Caco-2 (cell line): Measurements from ENCODE around the gene CTR9. TPM values are rescaled to one million over a fixed set of nuclear protein-coding genes. Genes with fewer than 3 reads are reported as not detected.

Experiments
- BruUV-seq: library from RNA; stranded (reverse); fragments of 400-500 nt; replicated peaks from 2 replicates; lab custom pipeline; 2021; lab: Mats Ljungman, UMichigan
- CTCF ChIA-PET: fragments of 300-600 bp; sonication (Branson Sonifier 250); formaldehyde crosslinking; loops from one replicate; lab custom pipeline; 2022; ENCODE audit warnings: antibody characterized with exemption; lab: Charles Lee
- POLR2A ChIA-PET: fragments of 300-600 bp; sonication (Branson Sonifier 250); formaldehyde crosslinking; loops from one replicate; lab custom pipeline; 2022; ENCODE audit warnings: antibody characterized with exemption; lab: Charles Lee
- DNase-seq, 2 experiments: peaks; one replicate each; pipeline versions ENCODE4 v3.0.0 to v3.0.0-alpha.2; 2020 to 2022
- H3K27me3 ChIP-seq: replicated peaks from 2 replicates; pipeline ENCODE4 v1.6.0; 2011; ENCODE audit warnings: low read length; ENCODE audit not compliant: control insufficient read depth, insufficient read depth
- H3K36me3 ChIP-seq: 2 replicates; pipeline ENCODE4 v1.5.1; 2011; ENCODE audit warnings: low read length; ENCODE audit not compliant: control insufficient read depth, insufficient read depth
- H3K4me1 ChIP-seq: fragments of 250-450 bp; sonication (Bioruptor Pico); 2 replicates; pipeline ENCODE4 v1.5.1; 2020; ENCODE audit warnings: mild to moderate bottlenecking
- H3K4me3 ChIP-seq: 2 replicates; pipeline ENCODE4 v1.5.1; 2011; ENCODE audit warnings: low read depth, mild to moderate bottlenecking, control low read depth, low read length
- H3K9me3 ChIP-seq: fragments of 250-450 bp; sonication (Bioruptor Pico); 2 replicates; pipeline ENCODE4 v1.5.1; 2020; ENCODE audit warnings: mild to moderate bottlenecking, moderate library complexity
- H3K27ac Mint-ChIP-seq: one replicate; pipeline ENCODE4 v1.8.0; 2022; ENCODE audit warnings: mixed read lengths; ENCODE audit not compliant: unreplicated experiment
- H3K27me3 Mint-ChIP-seq: one replicate; pipeline ENCODE4 v1.8.0; 2022; ENCODE audit warnings: mixed read lengths; ENCODE audit not compliant: insufficient read depth, unreplicated experiment
- H3K36me3 Mint-ChIP-seq: one replicate; pipeline ENCODE4 v1.8.0; 2022; ENCODE audit warnings: mild to moderate bottlenecking, mixed read lengths; ENCODE audit not compliant: insufficient read depth, unreplicated experiment
- H3K4me1 Mint-ChIP-seq: one replicate; pipeline ENCODE4 v1.8.0; 2022; ENCODE audit warnings: low read depth, mixed read lengths; ENCODE audit not compliant: unreplicated experiment
- H3K4me3 Mint-ChIP-seq: one replicate; pipeline ENCODE4 v1.8.0; 2022; ENCODE audit warnings: mild to moderate bottlenecking, moderate library complexity, mixed read lengths; ENCODE audit not compliant: unreplicated experiment
- H3K9me3 Mint-ChIP-seq: one replicate; pipeline ENCODE4 v1.8.0; 2022; ENCODE audit warnings: mixed read lengths; ENCODE audit not compliant: unreplicated experiment
- CTCF ChIP-seq, 2 experiments: fragments of 200-600 bp in 1 of 2; IDR thresholded peaks; 1 replicate in 1 of 2; 2 replicates in 1 of 2; pipeline versions ENCODE4 v1.5.1 to v1.8.0; 2011 to 2022; ENCODE audit warnings: antibody characterized with exemption in 1 of 2, control low read depth in 1 of 2, inconsistent platforms in 1 of 2, low read depth in 1 of 2, low read length in 1 of 2, mild to moderate bottlenecking in 1 of 2, moderate library complexity in 1 of 2; ENCODE audit not compliant: insufficient read depth in 1 of 2, severe bottlenecking in 1 of 2, unreplicated experiment in 1 of 2
- intact Hi-C: fragments of 100-400 bp; cut with micrococcal nuclease; formaldehyde crosslinking; loops from one replicate; pipeline ENCODE4 v1.10.0; 2022; ENCODE audit not compliant: unreplicated experiment
- total RNA-seq: library from RNA; stranded (reverse); gene quantifications from 2 replicates; pipeline ENCODE4 v1.2.3, GENCODE V29; 2022

Gene CTR9
- total RNA-seq, 1 experiment from 2014 or later, result 54.0 TPM

DNA sequence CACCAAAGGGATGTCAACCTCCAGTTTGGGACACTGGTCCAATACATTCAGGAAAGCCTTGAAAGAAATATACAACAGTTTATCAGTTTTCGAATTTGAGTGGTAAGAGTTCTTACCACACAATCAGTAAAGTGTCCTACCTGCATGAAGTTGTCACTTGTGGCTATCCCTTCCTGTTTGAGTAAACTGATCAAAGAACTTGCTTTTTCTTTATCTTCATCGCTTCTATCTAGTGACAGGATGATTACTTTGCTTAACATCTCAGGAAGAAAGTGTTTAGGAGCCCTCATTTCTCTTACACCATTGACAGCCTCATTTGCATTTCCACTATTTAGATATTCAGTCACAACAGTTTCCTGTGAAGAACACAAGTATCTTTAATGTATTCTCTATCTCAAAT is 49.2 kb downstream of the CTR9 start:
- TSS peak; percentile 16 for BruUV-seq
- no peak overlapping the region for H3K4me3 Mint-ChIP-seq
- Histone ChIP-seq H3K4me1 (no peaks in the 10 kb centered on the region), H3K36me3 (peaks cover 10% of the 10 kb centered on the region), H3K4me3 (no peak overlapping the region), H3K27me3 (no peaks in the 10 kb centered on the region), H3K9me3 (no peaks in the 10 kb centered on the region)
- CTCF ChIA-PET, result no interaction called here
- no peaks in the 10 kb centered on the region for H3K27me3 Mint-ChIP-seq
- peaks cover 99% of the 10 kb centered on the region for H3K36me3 Mint-ChIP-seq
- POLR2A ChIA-PET, result interaction anchor here (5.6 kb wide), 1 partner anchor 9 kb away, joined by 49 read pairs; the partner anchor contains the start of gene EIF4G2
- H3K9me3 Mint-ChIP-seq, result no peaks in the 10 kb centered on the region
- H3K27ac Mint-ChIP-seq, result no peak overlapping the region
- intact Hi-C loops, result no loop called here
- no peak for DNase-seq
- H3K4me1 Mint-ChIP-seq, result no peaks in the 10 kb centered on the region
- no peak for TF ChIP-seq CTCF (IDR thresholded peaks at IDR 0.05; ENCODE audit: insufficient read depth in 1 of 2, low read depth in 1 of 2, low read length in 1 of 2, severe bottlenecking in 1 of 2, unreplicated experiment in 1 of 2)

DNA sequence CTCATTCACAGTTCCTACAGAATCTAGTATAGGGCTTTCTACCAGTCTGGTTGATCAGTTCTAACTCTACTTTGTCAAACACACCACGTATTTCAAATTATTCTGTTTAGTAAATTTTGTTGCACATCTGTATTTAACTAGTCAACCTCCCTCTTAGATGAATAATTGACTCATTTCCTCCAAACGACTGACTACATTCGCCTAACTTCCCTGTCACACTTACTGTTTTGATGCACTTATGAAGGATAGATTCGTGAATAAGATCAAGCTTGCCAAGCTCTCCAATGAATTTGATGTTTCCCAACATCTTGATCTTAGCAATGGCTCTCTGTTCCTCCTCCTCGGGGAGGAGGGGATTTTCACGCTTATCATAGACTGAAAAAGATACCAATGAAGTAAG is 52.6 kb downstream of the CTR9 start:
- H3K9me3 ChIP-seq, result no peaks in the 10 kb centered on the region
- no peak for TF ChIP-seq CTCF (IDR thresholded peaks at IDR 0.05; ENCODE audit: insufficient read depth in 1 of 2, low read depth in 1 of 2, low read length in 1 of 2, severe bottlenecking in 1 of 2, unreplicated experiment in 1 of 2)
- Mint-ChIP-seq H3K27ac (no peak overlapping the region), H3K4me1 (no peaks in the 10 kb centered on the region), H3K4me3 (no peak overlapping the region), H3K36me3 (peaks cover 100% of the 10 kb centered on the region), H3K27me3 (no peaks in the 10 kb centered on the region), H3K9me3 (no peaks in the 10 kb centered on the region)
- intact Hi-C loops, result no loop called here
- CTCF ChIA-PET, result no interaction called here
- no peaks in the 10 kb centered on the region for H3K27me3 ChIP-seq
- peaks cover 11% of the 10 kb centered on the region for H3K36me3 ChIP-seq
- POLR2A ChIA-PET, result interaction anchor here (0.6 kb wide), 2 partner anchors 131 to 335 kb away, joined by 3 read pairs; no protein-coding TSS in a partner anchor
- peaks cover 11% of the 10 kb centered on the region for H3K4me1 ChIP-seq
- BruUV-seq, result no TSS peak
- no peak for DNase-seq
- no peak overlapping the region for H3K4me3 ChIP-seq

- no peak for DNase-seq
- H3K9me3 ChIP-seq, result no peaks in the 10 kb centered on the region
- H3K4me1 ChIP-seq, result peaks cover 11% of the 10 kb centered on the region
- Mint-ChIP-seq H3K4me3 (no peak overlapping the region), H3K4me1 (no peaks in the 10 kb centered on the region), H3K9me3 (no peaks in the 10 kb centered on the region), H3K36me3 (peaks cover 89% of the 10 kb centered on the region), H3K27me3 (no peaks in the 10 kb centered on the region), H3K27ac (no peak overlapping the region)
- H3K27me3 ChIP-seq, result no peaks in the 10 kb centered on the region
- no TSS peak for BruUV-seq
- TF ChIP-seq CTCF (IDR thresholded peaks at IDR 0.05; ENCODE audit: insufficient read depth in 1 of 2, low read depth in 1 of 2, low read length in 1 of 2, severe bottlenecking in 1 of 2, unreplicated experiment in 1 of 2), result no peak
- intact Hi-C loops, result loop anchor here (5.0 kb wide), 1 partner anchor 53 kb away; the partner anchor contains the start of gene CTR9
- no peak overlapping the region for H3K4me3 ChIP-seq
- ChIA-PET POLR2A (interaction anchor here (0.7 kb wide), 1 partner anchor 11 kb away, joined by 5 read pairs; no protein-coding TSS in a partner anchor), CTCF (no interaction called here)
- peaks cover 6% of the 10 kb centered on the region for H3K36me3 ChIP-seq
Measured at GRCh38 chr11:10805741-10806140, 54.7 kb downstream of the CTR9 start.
